Cardiac fibroblast (primary cell): ENCODE measurements around the gene JARID2.

Experiments used
- DNase-seq, 2 donors: peaks; one replicate each; pipeline versions ENCODE4 v3.0.0 to v3.0.0-alpha.2; 2010; ENCODE audit warnings: low read depth in 2 of 2
- H3K4me3 ChIP-seq, 2 donors: replicated peaks in 1 of 2; 1 replicate in 1 of 2; 2 replicates in 1 of 2; pipeline ENCODE4 v1.5.1; 2011; ENCODE audit warnings: low read depth in 2 of 2, low read length in 2 of 2, mild to moderate bottlenecking in 2 of 2, moderate library complexity in 1 of 2
- TF ChIP-seq, protein P1 (sequence below): IDR thresholded peaks from one replicate; pipeline ENCODE4 v1.5.1; 2011; ENCODE audit warnings: low read depth, mild to moderate bottlenecking, low read length, inconsistent platforms

Gene JARID2

DNA sequence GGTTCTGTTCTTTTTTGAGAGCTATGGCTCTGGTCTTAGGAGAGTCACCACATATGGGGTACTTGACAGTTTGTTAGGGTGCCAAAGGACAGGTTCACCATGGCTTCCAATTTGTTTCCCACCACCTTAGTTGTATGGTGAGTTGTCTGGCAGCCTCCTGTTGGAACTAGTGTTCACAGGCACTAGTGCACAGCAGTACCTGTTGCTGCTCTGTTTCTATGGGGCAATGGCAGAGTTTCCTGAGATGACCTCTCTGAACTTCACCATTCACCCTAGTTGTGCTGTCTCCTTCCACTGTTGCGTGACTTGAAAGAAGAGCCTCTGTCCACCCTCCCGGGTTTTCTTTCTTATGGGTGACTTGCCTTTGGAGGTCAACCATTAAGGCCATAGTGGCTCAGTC lies 129.1 kb downstream of the JARID2 start:
- DNase-seq = no peak
- TF ChIP-seq, protein P1, sequence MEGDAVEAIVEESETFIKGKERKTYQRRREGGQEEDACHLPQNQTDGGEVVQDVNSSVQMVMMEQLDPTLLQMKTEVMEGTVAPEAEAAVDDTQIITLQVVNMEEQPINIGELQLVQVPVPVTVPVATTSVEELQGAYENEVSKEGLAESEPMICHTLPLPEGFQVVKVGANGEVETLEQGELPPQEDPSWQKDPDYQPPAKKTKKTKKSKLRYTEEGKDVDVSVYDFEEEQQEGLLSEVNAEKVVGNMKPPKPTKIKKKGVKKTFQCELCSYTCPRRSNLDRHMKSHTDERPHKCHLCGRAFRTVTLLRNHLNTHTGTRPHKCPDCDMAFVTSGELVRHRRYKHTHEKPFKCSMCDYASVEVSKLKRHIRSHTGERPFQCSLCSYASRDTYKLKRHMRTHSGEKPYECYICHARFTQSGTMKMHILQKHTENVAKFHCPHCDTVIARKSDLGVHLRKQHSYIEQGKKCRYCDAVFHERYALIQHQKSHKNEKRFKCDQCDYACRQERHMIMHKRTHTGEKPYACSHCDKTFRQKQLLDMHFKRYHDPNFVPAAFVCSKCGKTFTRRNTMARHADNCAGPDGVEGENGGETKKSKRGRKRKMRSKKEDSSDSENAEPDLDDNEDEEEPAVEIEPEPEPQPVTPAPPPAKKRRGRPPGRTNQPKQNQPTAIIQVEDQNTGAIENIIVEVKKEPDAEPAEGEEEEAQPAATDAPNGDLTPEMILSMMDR = no peak
- H3K4me3 ChIP-seq = no peak overlapping the region

DNA sequence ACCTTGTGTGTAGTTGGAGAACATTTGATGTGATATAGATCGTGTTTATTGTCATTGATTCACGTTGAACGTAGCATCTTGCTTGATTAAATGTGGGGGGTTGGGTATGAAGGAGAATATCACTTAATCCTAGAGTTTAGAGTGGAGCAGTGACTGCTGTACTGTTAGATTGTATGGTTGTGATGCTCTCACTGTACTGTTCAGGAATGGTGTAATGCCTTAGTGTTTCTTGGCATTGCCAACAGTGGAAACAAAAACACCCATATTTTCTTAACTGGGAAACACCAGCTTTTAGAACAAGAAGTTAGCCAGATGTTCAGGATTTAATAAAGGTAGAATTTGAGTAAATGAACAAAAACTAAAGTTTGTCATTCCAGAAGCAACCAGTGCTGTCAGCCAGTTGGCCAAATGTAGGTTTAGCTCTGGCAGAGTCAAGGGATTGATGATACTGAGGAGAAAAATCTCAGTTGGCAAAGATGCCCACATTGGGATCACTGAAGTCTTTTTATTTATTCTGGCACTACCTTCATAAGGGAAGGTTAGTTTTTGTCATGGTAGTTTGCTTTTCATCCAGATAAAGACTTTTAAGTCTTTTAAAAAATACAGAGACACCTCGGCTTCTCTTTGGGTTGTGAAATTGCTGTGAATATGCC lies 129.9 kb downstream of the JARID2 start:
- DNase-seq = no peak
- TF ChIP-seq, protein P1 = no peak

DNA sequence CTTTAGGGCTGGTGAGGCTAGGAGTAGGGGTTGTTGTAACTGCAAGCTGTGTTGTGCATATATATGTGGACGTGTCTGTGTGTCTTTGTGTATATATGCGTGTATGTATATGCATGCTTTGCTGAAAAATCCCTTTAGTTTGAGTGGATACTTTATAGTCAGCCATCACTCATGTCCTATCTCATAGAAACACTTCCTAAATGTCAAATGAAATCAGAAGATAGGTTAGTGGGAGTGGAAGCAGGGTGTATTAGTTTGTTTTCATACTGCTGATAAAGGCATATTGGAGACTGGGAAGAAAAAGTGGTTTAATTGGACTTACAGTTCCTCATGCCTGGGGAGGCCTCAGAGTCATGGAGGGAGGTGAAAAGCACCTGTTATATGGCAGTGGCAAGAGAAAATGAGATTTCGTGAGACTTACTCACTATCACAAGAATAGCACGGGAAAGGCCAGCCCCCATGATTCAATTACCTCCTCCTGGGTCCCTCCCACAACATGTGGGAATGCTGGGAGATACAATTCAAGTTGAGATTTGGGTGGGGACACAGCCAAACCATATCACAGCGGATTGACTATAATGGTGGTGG lies 131.1 kb downstream of the JARID2 start:
- no peak for DNase-seq
- no peak overlapping the region for H3K4me3 ChIP-seq
- TF ChIP-seq, protein P1 = no peak

More for the DNA sequence above, 129.9 kb downstream of the JARID2 start:
- H3K4me3 ChIP-seq = no peak overlapping the region

DNA sequence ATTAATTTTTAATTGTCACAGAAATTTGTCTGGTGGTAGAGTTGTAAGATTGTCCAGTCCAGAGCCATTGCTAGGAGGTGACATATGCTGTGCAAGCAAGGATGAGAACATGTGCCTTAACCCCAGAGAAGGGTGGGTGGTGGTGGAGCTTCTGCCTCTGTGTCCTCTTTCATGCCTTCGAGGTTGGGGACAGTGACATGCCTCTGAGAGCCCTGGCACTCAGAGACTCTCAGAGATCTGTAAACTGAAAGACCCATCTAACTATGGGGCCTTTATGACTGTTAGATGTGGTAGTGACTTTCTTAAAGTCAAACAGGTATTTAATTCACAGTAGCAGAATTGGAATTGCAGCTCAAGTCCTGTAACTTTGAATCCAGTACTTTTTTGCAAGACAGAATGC lies 132.4 kb downstream of the JARID2 start:
- no peak for DNase-seq
- no peak overlapping the region for H3K4me3 ChIP-seq
- TF ChIP-seq, protein P1 = no peak

DNA sequence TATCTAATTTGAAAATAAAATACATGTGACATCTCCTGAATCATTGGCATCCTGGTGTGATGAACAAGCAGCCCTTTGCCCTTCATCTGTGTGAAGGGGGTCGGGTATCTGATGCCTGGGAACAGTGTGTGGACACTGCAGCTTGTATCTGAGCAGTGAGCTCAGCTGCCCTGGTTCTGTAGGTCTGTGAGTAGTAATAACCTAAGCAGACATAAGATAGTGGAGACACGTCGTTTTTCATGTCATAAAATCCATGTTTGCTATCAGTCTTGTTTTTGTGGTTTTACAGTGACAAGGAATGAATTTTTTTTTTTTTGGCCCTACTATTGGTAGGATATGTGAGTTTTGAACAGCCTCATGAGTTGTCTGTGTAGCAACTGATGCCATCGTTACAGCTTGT lies 133.0 kb downstream of the JARID2 start:
- TF ChIP-seq, protein P1 = no peak
- no peak for DNase-seq
- no peak overlapping the region for H3K4me3 ChIP-seq

DNA sequence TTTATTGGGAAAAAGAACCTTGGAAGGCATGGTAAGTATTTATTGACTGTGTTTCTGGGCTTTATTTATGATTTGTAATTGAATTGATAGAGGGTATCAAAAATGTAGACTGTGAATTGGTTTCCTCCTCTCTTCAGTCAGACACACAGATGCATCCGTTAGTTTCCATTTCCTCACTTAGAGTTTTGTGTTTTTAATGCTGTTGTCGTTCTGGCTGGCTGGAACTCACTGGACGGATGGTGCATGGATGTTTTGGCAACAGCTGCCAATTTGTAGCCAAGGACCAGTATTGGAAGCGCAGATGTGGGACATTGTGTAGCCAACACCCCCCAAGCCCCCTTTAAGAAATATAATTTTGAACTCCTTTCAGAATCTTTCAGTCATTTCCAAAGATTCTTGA lies 134.5 kb downstream of the JARID2 start:
- TF ChIP-seq, protein P1 = no peak
- DNase-seq = no peak

DNA sequence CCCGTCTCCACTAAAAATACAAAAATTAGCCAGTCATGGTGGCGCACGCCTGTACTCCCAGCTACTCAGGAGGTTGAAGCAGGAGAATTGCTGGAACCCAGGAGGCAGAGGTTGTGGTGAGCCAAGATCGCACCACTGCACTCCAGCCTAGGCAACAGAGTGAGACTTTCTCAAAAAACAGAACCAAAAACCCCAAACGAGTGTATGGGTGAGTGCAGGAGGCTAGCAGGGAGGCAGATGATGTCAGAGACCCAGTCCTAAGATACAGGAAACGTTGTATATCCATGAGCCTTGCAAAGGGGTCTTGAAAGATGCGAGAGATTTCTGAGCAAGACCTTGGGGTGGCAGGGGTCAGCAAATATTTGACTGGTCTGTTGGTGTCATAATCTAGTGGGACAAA lies 136.2 kb downstream of the JARID2 start:
- TF ChIP-seq, protein P1 = no peak
- H3K4me3 ChIP-seq = no peak overlapping the region
- no peak for DNase-seq

More for the DNA sequence above, 134.5 kb downstream of the JARID2 start:
- no peak overlapping the region for H3K4me3 ChIP-seq
